ENCODE results near the gene PDCD4.
A peak's percentile ranks its signal among the peaks of the same experiment; 100 is the strongest.

PDCD4 gene

DNA sequence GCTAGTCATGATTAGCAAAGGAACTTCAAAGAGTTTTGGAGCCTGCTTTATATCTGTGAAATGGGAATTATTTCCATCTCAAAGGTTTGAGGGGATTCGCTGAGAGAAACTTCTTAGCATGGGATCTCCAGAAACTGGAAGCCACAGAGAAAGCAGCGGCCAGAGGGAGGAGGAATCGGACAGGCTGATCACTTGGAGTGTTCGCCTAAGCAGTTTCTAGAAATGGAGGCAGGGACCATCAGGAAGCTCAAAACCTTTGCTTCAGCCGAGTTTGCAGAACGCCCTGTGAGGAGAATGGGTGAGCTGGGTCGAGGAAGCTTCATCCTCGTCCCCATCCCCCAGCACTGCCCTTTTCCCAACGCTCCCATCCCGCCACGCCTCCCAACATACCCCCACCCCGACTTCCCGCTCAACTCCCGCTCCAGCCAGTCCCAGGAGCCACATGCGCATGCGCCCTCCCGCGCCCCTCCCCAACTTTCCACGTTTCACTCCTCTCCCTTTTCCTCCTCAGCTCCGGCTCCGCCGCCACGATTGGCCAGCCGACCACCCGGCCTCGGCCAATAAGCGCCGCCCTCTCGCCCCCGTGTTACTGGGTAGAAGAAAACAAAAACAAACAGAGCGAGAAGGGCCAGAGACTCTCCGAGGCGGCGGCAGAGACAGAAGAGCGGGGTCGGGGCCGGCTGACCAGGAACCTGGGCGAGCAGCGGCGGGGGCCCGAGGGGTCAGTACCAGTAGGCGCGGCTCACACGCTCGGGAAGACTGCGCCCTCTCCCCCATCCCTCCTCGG lies at the start of gene PDCD4:
PDCD4 (plus strand) TSS at position 631 of the 787 bp plus-strand sequence. CDS start 4,100 bp downstream, outside the sequence.
- DNase-seq = peak; percentile 94

DNA sequence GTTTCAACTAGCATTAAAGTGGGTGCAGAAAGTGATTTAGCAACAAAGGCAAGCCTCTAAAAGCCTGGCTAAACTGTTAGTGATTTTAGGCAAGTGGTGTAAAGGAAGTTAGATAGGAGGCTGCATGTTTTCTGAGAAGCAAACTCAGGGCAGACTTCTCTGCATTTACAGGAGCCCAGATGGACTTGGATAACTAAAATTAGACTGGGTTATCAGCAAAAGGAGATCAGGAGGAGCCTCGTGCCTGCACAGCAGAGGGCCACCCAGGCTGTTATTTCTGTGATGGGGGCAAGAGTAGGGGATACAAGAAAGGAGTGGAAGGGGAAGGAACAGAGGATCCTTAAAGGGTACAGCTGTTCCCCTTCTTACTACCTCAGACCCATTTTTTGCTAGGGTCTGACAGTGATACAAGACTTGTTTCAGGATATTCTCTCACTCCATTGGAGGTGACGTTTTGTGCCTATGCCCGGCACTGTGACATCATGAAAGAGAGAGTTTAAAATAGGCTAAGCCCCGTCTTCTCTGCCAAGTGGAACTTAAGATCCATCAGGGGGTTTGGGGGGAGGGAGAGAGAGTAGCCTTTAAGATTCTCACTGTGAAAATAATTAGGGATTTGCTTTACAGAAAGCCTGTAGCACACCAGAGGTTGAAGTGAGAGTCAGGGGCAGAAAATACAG lies 49.6 kb upstream of the PDCD4 start:
- DNase-seq = no peak

DNA sequence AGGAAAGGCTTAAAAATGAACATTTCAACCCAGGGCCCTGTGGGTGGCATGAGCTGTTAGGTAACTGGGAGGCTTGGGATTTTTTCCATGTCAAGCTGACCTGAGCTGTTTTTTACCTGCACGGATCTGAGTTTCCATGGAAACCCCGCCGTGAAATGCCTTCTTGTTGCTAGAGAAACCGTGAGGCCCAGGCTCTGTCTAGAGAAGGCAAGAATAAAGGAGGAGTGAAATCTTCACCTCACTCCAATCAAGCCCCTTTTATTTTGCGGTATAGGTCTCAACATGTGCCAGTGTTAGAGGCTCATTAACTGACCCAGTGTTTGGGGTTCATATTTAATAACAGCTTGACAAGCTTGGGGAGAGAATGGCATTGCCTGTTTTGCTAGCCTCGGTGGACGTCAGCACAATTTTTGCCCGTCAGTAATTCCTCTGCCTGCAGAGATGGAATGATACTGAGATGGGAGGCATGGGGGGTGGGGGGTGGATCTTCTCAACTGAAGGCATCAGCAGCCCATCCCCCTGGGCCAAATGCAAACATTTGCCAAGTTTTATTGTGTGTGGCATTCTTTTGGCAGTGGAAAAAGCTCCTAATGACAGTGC lies 48.9 kb upstream of the PDCD4 start:
- DNase-seq = no peak

DNA sequence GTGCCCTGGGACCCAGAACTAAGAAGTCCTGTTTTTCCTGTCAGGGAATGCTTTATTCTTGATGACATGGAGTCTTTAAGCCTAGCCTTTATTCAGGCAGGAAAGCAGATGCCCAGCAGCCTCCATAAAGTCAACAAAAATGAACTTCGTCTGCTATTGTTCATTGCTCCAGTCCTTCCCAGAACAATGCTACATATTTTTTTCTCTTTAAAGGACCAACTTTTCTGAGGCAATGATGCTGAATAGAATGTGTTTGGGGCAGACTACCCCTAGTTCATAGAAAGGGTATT lies 47.6 kb upstream of the PDCD4 start:
- no peak for DNase-seq

DNA sequence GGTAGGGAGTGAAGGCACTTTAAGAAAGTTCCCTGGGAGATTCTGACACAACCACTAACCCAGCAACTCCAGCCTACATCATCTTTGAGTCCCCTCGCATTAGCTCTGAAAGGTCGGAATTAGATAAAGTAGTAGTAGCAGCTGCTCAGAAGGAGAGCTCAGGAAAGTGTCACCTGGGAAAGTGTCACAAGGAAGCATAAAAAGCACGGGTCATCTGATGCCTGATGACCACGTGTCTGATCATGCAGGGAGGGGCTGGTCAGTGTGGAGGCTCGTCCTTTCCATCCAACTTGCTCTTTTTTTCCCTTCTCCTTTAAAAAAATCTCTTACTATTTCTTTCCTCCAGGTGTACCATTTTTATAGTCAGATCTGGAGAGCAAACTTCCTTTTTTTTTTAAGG lies 47.1 kb upstream of the PDCD4 start:
- DNase-seq = no peak

DNA sequence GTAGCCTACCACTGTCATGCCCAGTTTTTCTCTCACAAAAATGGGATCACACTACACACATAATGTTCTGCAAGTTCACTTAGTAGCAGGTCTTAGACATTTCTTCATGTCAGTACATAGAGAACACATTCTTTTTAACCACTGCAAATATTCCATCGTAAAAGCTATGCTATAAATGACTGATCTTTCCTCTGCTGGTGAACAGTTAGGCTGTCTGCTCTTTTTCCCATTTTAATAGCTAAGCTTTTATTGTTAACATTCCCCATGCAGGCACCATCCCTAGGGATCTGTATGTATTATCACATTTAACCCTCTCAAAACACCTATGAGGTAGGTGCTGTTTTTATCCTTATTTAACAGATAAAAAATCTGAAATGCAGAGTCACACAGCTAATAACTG lies 46.2 kb upstream of the PDCD4 start:
- DNase-seq = no peak

DNA sequence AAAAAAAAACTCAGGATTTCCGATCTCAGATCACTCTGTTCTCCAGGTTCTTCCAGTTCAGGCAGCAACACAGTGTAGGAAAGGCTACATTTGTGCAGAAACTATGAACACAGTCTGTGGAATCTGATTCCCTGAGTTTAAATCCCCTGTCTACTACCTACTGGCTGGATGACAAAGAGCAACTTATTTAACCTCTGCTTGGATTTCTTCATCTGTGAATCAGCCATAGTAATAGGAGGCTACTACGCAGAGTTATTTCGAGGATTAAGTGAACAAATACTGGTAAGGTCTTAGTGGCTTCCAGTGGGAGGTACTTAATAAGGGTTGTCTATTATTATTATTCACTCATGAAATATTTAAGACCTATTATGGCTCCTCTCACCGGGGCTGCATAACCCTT lies 44.3 kb upstream of the PDCD4 start:
- DNase-seq = no peak

DNA sequence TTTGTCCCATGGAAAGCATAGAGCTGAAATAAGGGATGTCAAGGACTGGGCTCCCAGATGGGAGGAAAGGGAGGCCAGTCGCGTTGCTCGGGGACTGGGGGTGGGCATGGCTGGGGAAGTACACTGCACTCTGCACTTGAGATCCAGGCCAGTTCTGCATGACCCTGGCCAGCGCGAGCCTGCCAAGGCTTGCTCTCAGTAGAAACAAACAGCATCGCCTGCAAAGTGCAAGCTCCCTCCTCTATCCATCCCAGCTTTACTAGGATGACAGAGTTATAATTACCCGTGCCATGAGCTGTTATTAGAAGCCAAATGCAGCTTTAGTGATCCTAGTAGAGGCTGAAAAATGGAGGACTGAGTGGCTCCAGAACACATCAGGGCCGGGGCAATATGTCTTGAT lies 43.9 kb upstream of the PDCD4 start:
- no peak for DNase-seq

DNA sequence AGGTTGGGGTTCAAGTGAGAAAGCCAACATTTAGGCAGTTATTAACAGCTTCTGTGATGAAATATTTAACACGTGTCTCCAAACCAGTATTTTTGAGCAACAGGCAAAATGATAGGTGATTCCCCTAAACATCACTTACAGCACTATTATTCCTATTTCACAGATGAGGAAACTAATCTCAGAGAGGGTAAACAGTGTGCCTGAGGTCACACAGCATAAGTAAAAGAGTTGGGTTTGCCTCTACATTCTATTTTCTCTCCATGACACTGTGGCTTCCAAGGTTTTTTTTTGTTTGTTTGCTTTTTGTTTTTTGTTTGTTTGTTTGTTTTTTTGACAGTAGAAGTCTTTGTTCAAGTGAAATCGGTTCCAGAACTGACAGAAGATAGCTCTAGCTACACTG lies 43.2 kb upstream of the PDCD4 start:
- DNase-seq = no peak

DNA sequence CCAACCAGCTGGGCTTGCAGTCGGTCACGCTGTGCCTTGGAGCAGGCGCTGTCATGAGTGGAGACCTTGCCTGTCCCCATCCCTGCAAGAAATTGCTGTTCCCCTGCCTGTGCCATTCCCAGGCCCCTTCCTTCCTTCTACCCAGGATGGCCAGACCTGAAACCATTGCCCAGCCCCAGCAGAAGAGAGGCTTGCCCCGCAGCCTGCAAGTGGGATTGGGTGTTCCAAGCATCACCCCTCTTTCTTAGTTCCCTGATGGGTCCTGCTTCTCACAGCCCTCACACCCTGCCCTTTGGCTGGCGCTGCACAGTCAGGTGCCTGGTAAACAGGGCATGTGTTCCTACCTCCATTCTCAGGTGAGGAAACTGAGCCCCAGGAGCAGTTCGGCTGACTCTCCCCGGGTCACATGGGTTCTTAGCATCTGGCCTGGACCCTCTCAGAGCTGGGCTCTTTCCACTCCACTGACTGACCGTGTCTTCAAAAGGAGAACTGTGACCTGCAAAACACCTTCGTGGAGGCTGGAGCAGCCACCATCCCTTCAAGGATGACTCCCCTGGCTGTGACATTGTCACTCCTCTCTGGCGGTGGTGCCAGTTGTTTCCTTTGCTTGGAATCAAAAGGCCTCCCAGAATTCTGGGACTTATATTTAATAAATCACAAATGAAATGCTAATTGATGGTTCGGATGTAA lies 41.9 kb upstream of the PDCD4 start:
- no peak for DNase-seq

DNA sequence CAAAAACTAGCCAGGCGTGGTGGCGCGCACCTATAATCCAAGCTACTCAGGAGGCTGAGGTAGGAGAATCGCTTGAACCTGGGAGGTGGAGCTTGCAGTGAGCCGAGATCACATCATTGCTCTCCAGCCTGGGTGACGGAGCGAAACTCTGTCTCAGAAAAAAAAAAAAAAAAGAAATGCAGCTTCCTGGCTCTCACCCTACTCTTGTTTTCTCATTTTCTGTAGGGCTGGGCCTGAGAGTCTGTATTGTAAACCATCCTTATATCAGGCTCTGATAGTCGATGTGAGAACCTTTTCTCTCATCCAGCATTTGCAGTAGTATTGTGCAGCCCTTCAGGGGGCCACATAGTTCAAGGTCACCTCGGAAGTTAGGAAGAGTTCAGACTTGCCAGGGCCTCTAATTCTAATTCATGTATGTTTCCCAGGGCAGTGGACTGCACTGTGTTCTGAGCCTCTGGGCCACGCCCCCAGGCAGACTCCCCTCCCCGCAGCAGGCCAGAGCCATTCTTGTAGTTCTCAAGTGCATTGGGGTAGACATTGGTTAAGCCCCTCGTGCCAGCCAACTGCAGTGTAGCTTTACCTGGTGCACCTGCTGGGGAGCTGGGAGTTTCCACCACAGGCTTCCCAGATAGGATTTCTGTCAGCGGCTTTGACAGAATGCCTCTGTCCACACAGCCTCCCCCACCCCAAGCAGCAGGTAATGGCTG lies 38.3 kb upstream of the PDCD4 start:
- no peak for DNase-seq

DNA sequence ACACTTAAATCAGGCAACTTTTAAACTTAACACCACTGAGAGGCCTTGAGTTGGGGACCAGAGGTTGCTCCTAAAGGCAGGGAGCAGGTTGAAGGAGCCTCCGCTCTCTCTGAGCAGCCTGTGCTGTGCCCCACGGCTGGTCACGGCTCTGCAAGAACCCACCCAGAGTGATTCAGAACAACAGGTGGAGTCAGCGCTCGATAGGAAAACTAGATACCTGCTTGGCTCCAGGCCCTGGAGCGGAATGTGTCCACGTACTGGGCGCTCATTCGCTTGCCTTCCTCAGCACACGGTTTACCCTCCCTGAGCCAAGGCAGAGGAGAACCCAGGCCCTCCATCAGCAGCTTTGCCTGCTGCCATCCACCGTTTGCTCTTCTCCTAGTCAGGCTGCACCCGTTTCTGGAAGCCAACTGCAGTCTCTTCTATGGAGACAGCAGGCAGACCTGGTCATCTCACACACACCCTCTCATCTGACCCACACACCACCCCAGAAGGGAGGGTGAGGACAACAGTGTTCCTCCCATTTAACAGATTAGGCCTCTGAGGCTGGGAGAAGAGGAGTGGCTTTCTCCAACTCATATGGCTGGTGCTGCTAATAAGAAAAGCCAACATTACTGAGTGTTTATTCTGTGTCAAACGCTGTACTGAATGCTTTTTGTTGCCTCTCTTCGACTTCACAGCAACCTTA lies 37.6 kb upstream of the PDCD4 start:
- DNase-seq = no peak

DNA sequence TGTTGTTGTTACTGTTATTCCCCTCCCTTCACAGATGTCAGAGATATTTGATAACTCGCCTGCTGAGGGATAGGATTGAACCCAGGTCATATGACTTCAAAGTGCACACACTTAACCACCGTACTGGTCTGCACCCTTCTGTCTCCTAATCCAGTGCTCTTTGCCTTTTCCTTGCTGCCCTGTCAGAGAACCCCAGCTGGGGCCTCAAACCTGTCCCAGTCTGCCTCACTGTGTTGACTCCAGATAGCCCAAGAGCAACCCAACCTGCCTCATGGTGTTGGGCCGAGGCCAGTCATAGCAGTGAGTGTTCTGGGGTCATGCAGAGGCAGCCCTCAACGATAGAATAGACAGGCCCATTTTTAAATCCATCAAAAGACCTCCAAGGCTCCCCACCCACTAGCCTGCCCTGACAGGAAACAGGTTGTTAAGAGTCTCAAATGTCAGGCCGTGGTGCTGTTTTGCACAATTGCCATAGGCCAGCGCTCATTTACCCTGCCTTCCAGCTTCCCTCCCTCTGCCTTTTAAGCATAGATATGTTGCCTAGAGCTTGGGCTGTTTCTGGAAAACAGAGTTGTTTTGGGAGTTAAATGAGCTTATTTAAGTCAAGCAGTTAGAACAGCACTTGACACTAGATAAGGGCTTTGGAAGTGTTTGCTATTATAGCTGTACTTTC lies 37.0 kb upstream of the PDCD4 start:
- no peak for DNase-seq

DNA sequence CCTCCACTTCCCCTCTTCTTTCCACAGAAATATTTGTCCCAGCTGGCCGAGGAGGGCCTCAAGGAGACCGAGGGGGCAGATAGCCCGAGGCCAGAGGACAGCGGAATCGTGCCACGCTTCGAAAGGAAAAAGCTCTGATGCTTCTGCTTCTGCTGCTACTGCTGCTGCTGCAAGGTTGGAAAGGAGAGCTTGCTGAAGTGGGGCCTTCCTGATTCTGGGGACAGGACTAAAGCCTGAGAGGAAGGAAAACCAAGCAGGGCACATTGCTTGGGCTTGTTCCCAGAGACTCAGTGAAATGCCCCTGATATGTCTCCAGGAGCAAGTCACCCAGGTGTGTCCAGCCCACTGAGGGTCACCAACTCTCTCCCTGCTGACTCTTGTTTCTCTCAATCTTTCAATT lies 35.9 kb upstream of the PDCD4 start:
- DNase-seq = no peak

DNA sequence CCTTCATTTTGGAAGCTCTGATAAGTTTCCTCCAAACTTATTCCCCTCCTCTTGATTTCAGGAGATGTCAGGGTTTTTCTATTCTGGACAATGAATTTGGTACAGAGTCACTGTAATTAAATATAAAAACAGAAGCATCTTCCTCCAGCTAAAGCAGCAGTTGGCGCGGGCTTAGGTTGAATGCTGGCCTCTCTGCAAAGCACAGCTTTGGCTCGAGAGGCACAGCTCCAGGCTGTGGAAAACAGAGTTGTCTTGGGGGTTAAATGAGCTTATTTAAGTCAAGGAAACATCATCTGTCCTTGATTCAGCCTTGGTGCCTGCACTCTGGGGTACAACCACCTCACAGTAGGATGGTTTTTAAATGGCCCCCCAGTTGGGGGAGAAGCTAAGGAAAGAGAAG lies 35.0 kb upstream of the PDCD4 start:
- no peak for DNase-seq

DNA sequence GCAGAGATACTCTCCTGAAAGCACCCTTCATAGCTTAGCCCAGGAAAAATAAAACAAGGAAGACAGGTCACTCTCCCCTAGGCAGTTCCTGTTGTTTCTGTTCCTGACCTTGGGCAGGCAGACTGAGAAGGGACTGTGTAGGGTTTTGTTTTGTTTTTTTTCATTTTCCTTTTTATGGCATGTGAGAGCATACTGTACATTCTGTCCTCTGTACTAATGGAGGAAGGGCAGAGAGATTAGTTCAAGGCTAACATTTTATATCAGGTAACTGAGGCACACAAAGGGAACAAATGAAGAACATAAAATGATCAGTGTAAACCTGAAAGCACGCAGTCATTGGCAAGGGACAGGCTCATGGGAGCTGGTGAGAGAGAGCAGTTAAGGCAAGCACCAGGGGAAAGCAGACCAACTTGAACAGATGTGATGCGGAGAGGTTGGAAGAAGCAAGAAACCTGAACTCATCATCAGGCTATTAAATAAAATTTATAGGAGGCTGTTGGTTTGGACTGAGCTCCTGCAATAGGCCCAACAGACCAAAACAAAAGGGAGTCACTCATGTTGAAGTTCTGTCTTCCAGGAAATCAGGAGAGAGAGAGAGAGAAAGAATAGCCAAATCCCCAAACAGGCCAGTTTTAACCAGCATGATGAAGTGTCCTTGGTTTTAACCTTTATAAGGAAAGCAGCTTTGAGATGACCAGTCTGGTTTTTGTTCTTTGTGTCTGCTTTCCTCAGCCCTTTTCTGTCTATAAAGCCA lies 34.1 kb upstream of the PDCD4 start:
- DNase-seq = no peak

DNA sequence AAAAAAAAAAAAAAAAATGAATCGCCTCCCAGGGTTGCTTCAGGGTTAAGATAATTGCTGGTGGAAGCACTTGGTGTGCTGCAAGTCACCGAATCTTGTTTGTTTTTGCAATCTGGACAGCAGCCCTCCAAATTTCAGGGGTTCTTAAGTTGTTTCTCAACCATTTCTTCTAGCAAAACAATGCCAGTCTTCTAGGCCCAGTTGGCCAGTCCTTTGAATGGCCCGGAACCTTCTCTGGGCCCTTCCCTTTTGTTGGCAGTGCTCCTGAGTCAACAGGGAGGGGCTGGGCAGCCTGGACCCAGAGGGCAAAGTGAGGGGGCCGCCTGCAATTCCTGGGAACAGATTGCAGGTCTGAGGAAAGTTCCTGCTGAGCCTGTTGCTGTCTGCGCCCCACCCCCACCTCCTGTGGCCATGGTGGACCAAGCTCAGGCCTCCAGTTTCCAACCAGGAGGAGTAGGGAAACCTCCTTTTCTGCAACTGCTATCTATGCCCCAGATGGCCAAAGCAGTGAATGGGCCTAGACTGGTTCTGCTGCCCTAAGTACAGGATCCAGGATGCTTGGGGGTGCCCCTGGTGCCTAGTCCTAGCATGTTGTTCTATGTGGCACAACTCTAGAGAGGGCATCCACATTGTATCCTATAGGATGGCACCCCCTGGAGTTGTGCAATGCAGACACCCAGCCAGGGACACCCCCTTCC lies 31.4 kb upstream of the PDCD4 start:
- no peak for DNase-seq

DNA sequence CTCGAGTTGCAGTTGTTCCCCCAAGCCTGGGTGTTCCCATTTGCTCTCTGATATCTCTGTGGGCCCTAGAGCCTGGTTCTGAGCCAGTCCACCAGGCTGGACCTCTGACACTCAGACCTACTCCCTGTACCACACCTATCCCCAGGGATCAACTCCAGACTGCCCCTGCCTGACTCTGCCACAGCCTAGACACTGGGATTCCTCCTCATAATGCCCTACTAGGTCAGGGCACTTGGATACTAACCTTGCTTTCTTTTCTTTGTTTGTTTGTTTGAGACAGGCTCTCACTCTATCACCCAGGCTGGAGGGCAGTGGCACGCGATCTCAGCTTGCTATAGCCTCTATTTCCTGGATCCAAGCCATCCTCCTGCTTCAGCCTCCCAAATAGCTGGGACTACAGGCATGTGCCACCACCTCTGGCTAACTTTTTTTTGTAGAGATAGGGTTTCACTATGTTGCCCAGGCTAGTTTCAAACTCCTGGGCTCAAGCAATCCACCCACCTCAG lies 30.8 kb upstream of the PDCD4 start:
- no peak for DNase-seq

DNA sequence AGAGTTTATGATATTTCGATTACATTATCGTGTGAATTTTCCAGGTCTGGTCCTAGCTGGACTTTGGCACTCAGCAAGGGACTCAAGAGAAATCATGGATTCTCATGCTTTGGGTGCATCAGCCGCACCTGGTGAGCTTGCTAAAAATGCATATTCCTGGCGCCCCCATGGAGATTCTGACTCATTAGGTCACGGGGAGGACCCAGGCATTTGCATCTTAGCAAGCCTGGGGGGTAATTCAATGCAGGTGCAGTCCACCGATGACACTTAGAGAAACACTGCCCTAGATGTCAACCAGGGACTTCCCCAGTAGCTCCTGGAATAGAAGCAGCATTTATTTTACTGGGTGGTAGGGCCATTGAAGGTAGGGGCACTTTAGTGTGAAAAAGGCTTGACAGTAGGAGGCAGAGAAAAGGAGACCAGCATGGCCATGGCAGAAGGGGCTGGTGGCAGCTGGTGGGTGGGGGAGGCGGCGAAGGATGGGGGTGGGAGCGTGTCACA lies 29.9 kb upstream of the PDCD4 start:
- DNase-seq = no peak

DNA sequence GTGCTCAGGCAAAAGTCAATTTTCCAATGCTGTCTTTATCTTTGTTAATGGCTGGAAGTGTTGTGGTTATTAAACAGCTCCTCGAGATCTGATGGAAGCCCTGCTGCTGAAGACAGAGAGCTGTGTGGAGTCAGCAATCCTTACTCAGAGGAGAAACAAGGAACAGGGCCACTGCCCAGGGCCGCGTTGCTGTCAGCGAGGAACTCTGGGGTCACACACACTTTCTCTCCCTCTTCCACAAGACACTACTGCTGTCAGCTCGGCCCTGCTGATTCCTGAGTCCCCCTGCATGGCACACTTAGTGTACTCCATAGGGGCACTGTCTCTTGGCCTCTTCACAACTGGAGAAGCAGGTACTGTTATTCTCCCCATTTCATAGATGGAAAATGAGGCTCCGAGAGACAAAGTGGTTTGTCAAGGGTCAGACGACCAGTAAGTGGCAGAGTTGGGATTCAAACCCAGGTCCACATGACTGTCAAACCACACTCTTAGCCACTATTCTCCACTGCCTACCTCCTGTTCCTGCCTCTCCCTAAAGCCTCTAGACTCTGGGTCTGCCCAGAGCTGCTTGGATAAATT lies 29.3 kb upstream of the PDCD4 start:
- DNase-seq = no peak

Data from stimulated activated CD4-positive, alpha-beta T cell treated with anti-CD3 and anti-CD28 coated beads, Interleukin-4, amount 100 ng/mL, for 1 hour (primary cell).